SK-N-SH (cell line): Measurements from ENCODE around the gene CLIC6. TPM values are rescaled to one million over a fixed set of nuclear protein-coding genes. Genes with fewer than 3 reads are reported as not detected.

Experiments used
- CTCF ChIA-PET: fragments of 300-600, 350-600 bp; formaldehyde crosslinking; extraction: SDS; loops from one replicate; lab custom pipeline; 2021; lab: Yijun Ruan, JAX
- POLR2A ChIA-PET: fragments of 350-600 bp; sonication (Branson Sonifier 250); formaldehyde crosslinking; extraction: SDS; loops from one replicate; lab custom pipeline; 2020; ENCODE audit warnings: antibody characterized with exemption, inconsistent platforms; lab: Yijun Ruan, JAX
- DNase-seq: peaks from one replicate; pipeline ENCODE4 v3.0.0; 2012
- H2AFZ ChIP-seq: fragments of 200-600 bp; sonication (generic); 2 replicates; pipeline ENCODE4 v1.8.1; 2016; ENCODE audit warnings: antibody characterized with exemption, mild to moderate bottlenecking, low read depth
- H3F3A ChIP-seq: fragments of 200-600 bp; sonication (generic); replicated peaks from 2 replicates; pipeline ENCODE3; 2016; ENCODE audit warnings: antibody characterized with exemption, mild to moderate bottlenecking; ENCODE audit not compliant: insufficient read depth
- H3K27ac ChIP-seq, 2 experiments: fragments of 200-500 bp in 1 of 2; fragments of 200-600 bp in 1 of 2; sonication (Bioruptor generic) in 1 of 2; sonication (generic), shearing (Covaris generic) in 1 of 2; 2 replicates each; pipeline versions ENCODE4 v1.5.1 to v1.6.1; 2014 to 2016; ENCODE audit warnings: low read depth in 2 of 2, inconsistent platforms in 1 of 2, low read length in 1 of 2, mild to moderate bottlenecking in 1 of 2, mixed read lengths in 1 of 2
- H3K27me3 ChIP-seq: fragments of 200-600 bp; sonication (generic), shearing (Covaris generic); 2 replicates; pipeline ENCODE4 v1.6.1; 2016; ENCODE audit warnings: mixed run types; ENCODE audit not compliant: insufficient read depth
- H3K36me3 ChIP-seq, 2 experiments: fragments of 200-500 bp in 1 of 2; fragments of 200-600 bp in 1 of 2; sonication (Bioruptor generic) in 1 of 2; sonication (generic) in 1 of 2; replicated peaks in 1 of 2; 2 replicates each; pipeline versions ENCODE3 to v1.5.1; 2014 to 2016; ENCODE audit warnings: low read length in 1 of 2, mild to moderate bottlenecking in 1 of 2; ENCODE audit not compliant: insufficient read depth in 2 of 2, control insufficient read depth in 1 of 2
- H3K4me1 ChIP-seq, 2 experiments: fragments of 200-500 bp in 1 of 2; fragments of 200-600 bp in 1 of 2; sonication (Bioruptor generic) in 1 of 2; sonication (generic), shearing (Covaris generic) in 1 of 2; 2 replicates each; pipeline versions ENCODE4 v1.5.1 to v1.6.1; 2014 to 2016; ENCODE audit warnings: low read depth in 1 of 2, low read length in 1 of 2, mixed run types in 1 of 2; ENCODE audit not compliant: insufficient read depth in 2 of 2, control insufficient read depth in 1 of 2
- H3K4me2 ChIP-seq: fragments of 200-600 bp; sonication (generic), shearing (Covaris generic); 2 replicates; pipeline ENCODE4 v1.6.1; 2017; ENCODE audit warnings: mixed run types
- H3K4me3 ChIP-seq, 2 experiments: fragments of 200-500 bp in 1 of 2; fragments of 200-600 bp in 1 of 2; sonication (Bioruptor generic) in 1 of 2; sonication (generic), shearing (Covaris generic) in 1 of 2; 2 replicates each; pipeline versions ENCODE4 v1.5.1 to v1.8.1; 2014 to 2016; ENCODE audit warnings: low read depth in 2 of 2, inconsistent platforms in 1 of 2, low read length in 1 of 2, mild to moderate bottlenecking in 1 of 2, mixed read lengths in 1 of 2, moderate library complexity in 1 of 2
- H3K79me2 ChIP-seq: fragments of 200-600 bp; sonication (generic); 2 replicates; pipeline ENCODE4 v1.8.1; 2017; ENCODE audit warnings: mild to moderate bottlenecking; ENCODE audit not compliant: insufficient read depth
- H3K9ac ChIP-seq: fragments of 200-600 bp; sonication (generic); 2 replicates; pipeline ENCODE4 v1.6.1; 2017; ENCODE audit warnings: mixed run types
- H3K9me2 ChIP-seq: fragments of 200-600 bp; sonication (generic); 2 replicates; pipeline ENCODE4 v1.6.1; 2017; ENCODE audit warnings: mixed run types
- H3K9me3 ChIP-seq: fragments of 200-600 bp; sonication (generic); 2 replicates; pipeline ENCODE4 v1.6.1; 2017; ENCODE audit warnings: mixed run types, mild to moderate bottlenecking, moderate library complexity
- H4K20me1 ChIP-seq: fragments of 200-600 bp; sonication (generic); 2 replicates; pipeline ENCODE4 v1.6.1; 2017; ENCODE audit warnings: mild to moderate bottlenecking, mixed run types; ENCODE audit not compliant: insufficient read depth
- FOSL2 ChIP-seq: IDR thresholded peaks from 2 replicates; pipeline ENCODE4 v1.4.0; 2012; ENCODE audit warnings: low read depth, mild to moderate bottlenecking, moderate library complexity, borderline replicate concordance
- FOXJ3 ChIP-seq: sonication (generic); formaldehyde crosslinking; IDR thresholded peaks from 2 replicates; pipeline ENCODE4 v1.5.1; 2020; ENCODE audit warnings: mild to moderate bottlenecking, missing genetic modification reagents
- FOXM1 ChIP-seq: IDR thresholded peaks from 2 replicates; pipeline ENCODE4 v1.4.0; 2012; ENCODE audit warnings: low read depth, mild to moderate bottlenecking
- GABPA ChIP-seq: IDR thresholded peaks from 2 replicates; pipeline ENCODE4 v1.4.0; 2012; ENCODE audit warnings: low read depth, mild to moderate bottlenecking
- GATA2 ChIP-seq: sonication (generic); formaldehyde crosslinking; IDR thresholded peaks from 2 replicates; pipeline ENCODE4 v1.5.0; 2020; ENCODE audit warnings: mild to moderate bottlenecking, missing genetic modification reagents
- JUND ChIP-seq: IDR thresholded peaks from 2 replicates; pipeline ENCODE4 v1.4.0; 2012
- MEF2A ChIP-seq: IDR thresholded peaks from 2 replicates; pipeline ENCODE4 v1.4.0; 2012; ENCODE audit warnings: low read depth, borderline replicate concordance
- NFIC ChIP-seq: IDR thresholded peaks from 2 replicates; pipeline ENCODE4 v1.4.0; 2012; ENCODE audit warnings: borderline replicate concordance
- POLR2AphosphoS5 ChIP-seq: IDR thresholded peaks from 2 replicates; pipeline ENCODE4 v1.6.1; 2012; ENCODE audit warnings: low read depth, low read length
- RAD21 ChIP-seq: IDR thresholded peaks from 2 replicates; pipeline ENCODE4 v1.6.1; 2012; ENCODE audit warnings: mild to moderate bottlenecking, low read length
- RFX5 ChIP-seq: IDR thresholded peaks from 2 replicates; pipeline ENCODE4 v1.6.1; 2012; ENCODE audit warnings: mild to moderate bottlenecking, improper control_type of control experiment, low read length
- SIN3A ChIP-seq: IDR thresholded peaks from 2 replicates; pipeline ENCODE4 v1.6.1; 2012; ENCODE audit warnings: low read depth, mild to moderate bottlenecking, low read length, moderate library complexity, borderline replicate concordance
- TEAD4 ChIP-seq: IDR thresholded peaks from 2 replicates; pipeline ENCODE4 v1.4.0; 2012; ENCODE audit warnings: mild to moderate bottlenecking, borderline replicate concordance; ENCODE audit not compliant: insufficient read depth
- WGBS: methylation state at CpG from one replicate; pipeline ENCODE4 v1.1.6; 2017; ENCODE audit warnings: low lambda C conversion rate; 5-methylcytosine and 5-hydroxymethylcytosine counted together
- polyA plus RNA-seq, 3 experiments: library from polyadenylated mRNA; depleted of rRNA; stranded (reverse); fragments of >200 nt; gene quantifications; 2 replicates each; pipeline ENCODE4 v1.2.3, GENCODE V29; 2012
- TF ChIP-seq, protein P1 (sequence below): IDR thresholded peaks from 2 replicates; pipeline ENCODE4 v1.4.0; 2012; ENCODE audit warnings: low read depth, borderline replicate concordance
- TF ChIP-seq, protein P2 (sequence below): fragments of 150-350 bp; IDR thresholded peaks from 2 replicates; pipeline ENCODE4 v1.6.1; 2016; ENCODE audit warnings: mild to moderate bottlenecking, low read depth, low read length
- TF ChIP-seq, protein P3 (sequence below): fragments of 200-600 bp; sonication (generic); IDR thresholded peaks from 2 replicates; pipeline ENCODE4 v1.6.1; 2017; ENCODE audit warnings: antibody characterized with exemption, mild to moderate bottlenecking, moderate library complexity
- TF ChIP-seq, protein P4 (sequence below): fragments of 150-350 bp; IDR thresholded peaks from 2 replicates; pipeline ENCODE4 v1.6.1; 2017; ENCODE audit warnings: antibody characterized with exemption, low read length, low read depth, borderline replicate concordance
- TF ChIP-seq, protein P5 (sequence below): IDR thresholded peaks from 2 replicates; pipeline ENCODE4 v1.6.1; 2012; ENCODE audit warnings: mild to moderate bottlenecking, low read depth, low read length, moderate library complexity

CLIC6 gene
- polyA plus RNA-seq, 1 of the 3 experiments (the other 2 are of a cell fraction), result 0.08 TPM

DNA sequence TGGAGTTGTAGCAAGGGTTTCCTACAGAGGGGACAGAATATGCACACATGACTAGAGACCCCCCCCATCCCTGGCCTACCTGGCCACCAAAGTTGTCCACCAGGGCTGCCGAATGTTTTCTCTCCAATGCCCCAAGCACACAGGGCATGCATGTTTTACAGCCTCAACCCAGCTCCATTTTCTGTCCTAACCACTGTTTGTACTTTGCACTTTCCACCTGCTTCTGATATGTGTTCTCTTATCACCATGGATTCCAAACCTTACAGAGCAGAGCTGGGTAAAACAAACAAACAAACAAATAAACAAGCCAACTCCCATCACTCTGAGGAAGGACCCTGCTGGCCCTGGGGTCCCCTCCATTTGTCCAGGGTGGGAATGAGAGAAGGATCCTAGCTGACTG, 27.3 kb downstream of the CLIC6 start:
- Histone ChIP-seq H3F3A (no peaks in the 10 kb centered on the region), H3K27ac (no peak overlapping the region), H3K4me3 (no peak overlapping the region), H2AFZ (no peak overlapping the region), H3K4me1 (no peaks in the 10 kb centered on the region), H3K36me3 (no peaks in the 10 kb centered on the region), H3K4me2 (no peak overlapping the region), H3K79me2 (no peaks in the 10 kb centered on the region), H3K9ac (no peak overlapping the region), H3K27me3 (peaks cover 14% of the 10 kb centered on the region; the same call in 1 of the 2 replicates), H3K9me3 (no peaks in the 10 kb centered on the region), H3K9me2 (no peaks in the 10 kb centered on the region), H4K20me1 (no peaks in the 10 kb centered on the region)
- TF ChIP-seq RAD21 (no peak), TEAD4 (no peak), NFIC (no peak), FOXJ3 (CRISPR knock-in tag) (no peak), FOSL2 (no peak), JUND (no peak), GABPA (no peak), RFX5 (no peak), GATA2 (CRISPR knock-in tag) (no peak), POLR2AphosphoS5 (no peak), FOXM1 (no peak), SIN3A (no peak), MEF2A (no peak)
- TF ChIP-seq, protein P1, sequence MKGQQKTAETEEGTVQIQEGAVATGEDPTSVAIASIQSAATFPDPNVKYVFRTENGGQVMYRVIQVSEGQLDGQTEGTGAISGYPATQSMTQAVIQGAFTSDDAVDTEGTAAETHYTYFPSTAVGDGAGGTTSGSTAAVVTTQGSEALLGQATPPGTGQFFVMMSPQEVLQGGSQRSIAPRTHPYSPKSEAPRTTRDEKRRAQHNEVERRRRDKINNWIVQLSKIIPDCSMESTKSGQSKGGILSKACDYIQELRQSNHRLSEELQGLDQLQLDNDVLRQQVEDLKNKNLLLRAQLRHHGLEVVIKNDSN, result no peak
- TF ChIP-seq, protein P2, sequence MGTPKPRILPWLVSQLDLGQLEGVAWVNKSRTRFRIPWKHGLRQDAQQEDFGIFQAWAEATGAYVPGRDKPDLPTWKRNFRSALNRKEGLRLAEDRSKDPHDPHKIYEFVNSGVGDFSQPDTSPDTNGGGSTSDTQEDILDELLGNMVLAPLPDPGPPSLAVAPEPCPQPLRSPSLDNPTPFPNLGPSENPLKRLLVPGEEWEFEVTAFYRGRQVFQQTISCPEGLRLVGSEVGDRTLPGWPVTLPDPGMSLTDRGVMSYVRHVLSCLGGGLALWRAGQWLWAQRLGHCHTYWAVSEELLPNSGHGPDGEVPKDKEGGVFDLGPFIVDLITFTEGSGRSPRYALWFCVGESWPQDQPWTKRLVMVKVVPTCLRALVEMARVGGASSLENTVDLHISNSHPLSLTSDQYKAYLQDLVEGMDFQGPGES, result no peak
- TF ChIP-seq, protein P3, sequence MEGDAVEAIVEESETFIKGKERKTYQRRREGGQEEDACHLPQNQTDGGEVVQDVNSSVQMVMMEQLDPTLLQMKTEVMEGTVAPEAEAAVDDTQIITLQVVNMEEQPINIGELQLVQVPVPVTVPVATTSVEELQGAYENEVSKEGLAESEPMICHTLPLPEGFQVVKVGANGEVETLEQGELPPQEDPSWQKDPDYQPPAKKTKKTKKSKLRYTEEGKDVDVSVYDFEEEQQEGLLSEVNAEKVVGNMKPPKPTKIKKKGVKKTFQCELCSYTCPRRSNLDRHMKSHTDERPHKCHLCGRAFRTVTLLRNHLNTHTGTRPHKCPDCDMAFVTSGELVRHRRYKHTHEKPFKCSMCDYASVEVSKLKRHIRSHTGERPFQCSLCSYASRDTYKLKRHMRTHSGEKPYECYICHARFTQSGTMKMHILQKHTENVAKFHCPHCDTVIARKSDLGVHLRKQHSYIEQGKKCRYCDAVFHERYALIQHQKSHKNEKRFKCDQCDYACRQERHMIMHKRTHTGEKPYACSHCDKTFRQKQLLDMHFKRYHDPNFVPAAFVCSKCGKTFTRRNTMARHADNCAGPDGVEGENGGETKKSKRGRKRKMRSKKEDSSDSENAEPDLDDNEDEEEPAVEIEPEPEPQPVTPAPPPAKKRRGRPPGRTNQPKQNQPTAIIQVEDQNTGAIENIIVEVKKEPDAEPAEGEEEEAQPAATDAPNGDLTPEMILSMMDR, result no peak
- CTCF ChIA-PET, result interaction anchor here (0.7 to 3.1 kb wide), 3 partner anchors 8 to 1144 kb away, joined by 3 to 27 read pairs (median 4); no protein-coding TSS in a partner anchor
- POLR2A ChIA-PET, result no interaction called here
- WGBS, result 57% methylated on average over 1 of the region's 1 CpG
- DNase-seq, result no peak

DNA sequence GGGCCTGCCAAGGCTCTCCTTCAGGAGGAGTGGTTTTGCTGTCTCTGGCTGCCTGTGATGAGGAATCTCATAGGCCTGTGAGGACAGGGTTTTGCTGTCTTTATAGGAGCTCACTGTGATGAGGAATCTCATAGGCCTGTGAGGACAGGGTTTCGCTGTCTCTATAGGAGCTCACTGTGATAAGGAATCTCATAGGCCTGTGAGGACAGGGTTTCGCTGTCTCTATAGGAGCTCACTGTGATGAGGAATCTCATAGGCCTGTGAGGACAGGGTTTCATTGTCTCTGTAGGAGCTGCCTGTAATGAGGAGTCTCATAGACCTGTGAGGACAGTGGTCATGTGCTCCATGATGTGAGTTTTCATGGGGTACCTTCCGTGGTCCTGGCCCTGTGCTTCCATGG, 29.0 kb downstream of the CLIC6 start:
- no peak overlapping the region for H3K4me2 ChIP-seq
- no peaks in the 10 kb centered on the region for H3F3A ChIP-seq
- no peak overlapping the region for H3K27ac ChIP-seq
- no peak for DNase-seq
- H3K9me3 ChIP-seq, result no peaks in the 10 kb centered on the region
- peaks cover 0 to 8% of the 10 kb centered on the region in 2 experiments; a peak in 1 of 4 replicates for H3K4me1 ChIP-seq
- 64% methylated on average over 3 of the region's 3 CpGs for WGBS
- no peaks in the 10 kb centered on the region for H3K79me2 ChIP-seq
- H3K27me3 ChIP-seq, result peaks cover under 1% of the 10 kb centered on the region; the same call in 1 of the 2 replicates
- no peaks in the 10 kb centered on the region for H3K36me3 ChIP-seq
- ChIA-PET POLR2A (no interaction called here), CTCF (interaction anchor here (3.1 kb wide), 1 partner anchor 10 kb away, joined by 27 read pairs; no protein-coding TSS in a partner anchor)
- H3K9me2 ChIP-seq, result no peaks in the 10 kb centered on the region
- no peaks in the 10 kb centered on the region for H4K20me1 ChIP-seq
- no peak overlapping the region for H3K4me3 ChIP-seq
- H2AFZ ChIP-seq, result no peak overlapping the region
- H3K9ac ChIP-seq, result no peak overlapping the region
- TF ChIP-seq, protein P4, sequence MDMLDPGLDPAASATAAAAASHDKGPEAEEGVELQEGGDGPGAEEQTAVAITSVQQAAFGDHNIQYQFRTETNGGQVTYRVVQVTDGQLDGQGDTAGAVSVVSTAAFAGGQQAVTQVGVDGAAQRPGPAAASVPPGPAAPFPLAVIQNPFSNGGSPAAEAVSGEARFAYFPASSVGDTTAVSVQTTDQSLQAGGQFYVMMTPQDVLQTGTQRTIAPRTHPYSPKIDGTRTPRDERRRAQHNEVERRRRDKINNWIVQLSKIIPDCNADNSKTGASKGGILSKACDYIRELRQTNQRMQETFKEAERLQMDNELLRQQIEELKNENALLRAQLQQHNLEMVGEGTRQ, result no peak
- no peak for TF ChIP-seq RAD21
- TF ChIP-seq, protein P5, sequence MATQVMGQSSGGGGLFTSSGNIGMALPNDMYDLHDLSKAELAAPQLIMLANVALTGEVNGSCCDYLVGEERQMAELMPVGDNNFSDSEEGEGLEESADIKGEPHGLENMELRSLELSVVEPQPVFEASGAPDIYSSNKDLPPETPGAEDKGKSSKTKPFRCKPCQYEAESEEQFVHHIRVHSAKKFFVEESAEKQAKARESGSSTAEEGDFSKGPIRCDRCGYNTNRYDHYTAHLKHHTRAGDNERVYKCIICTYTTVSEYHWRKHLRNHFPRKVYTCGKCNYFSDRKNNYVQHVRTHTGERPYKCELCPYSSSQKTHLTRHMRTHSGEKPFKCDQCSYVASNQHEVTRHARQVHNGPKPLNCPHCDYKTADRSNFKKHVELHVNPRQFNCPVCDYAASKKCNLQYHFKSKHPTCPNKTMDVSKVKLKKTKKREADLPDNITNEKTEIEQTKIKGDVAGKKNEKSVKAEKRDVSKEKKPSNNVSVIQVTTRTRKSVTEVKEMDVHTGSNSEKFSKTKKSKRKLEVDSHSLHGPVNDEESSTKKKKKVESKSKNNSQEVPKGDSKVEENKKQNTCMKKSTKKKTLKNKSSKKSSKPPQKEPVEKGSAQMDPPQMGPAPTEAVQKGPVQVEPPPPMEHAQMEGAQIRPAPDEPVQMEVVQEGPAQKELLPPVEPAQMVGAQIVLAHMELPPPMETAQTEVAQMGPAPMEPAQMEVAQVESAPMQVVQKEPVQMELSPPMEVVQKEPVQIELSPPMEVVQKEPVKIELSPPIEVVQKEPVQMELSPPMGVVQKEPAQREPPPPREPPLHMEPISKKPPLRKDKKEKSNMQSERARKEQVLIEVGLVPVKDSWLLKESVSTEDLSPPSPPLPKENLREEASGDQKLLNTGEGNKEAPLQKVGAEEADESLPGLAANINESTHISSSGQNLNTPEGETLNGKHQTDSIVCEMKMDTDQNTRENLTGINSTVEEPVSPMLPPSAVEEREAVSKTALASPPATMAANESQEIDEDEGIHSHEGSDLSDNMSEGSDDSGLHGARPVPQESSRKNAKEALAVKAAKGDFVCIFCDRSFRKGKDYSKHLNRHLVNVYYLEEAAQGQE, result no peak
- TF ChIP-seq, protein P3, result no peak
